Muscle layer of colon (tissue), 2 donors: ENCODE results near the gene QDPR.
"Not testable (repeated sequence)": the region's sequence is repeated elsewhere in the genome, so short reads cannot be mapped to it uniquely, and the experiment has no call there.

Experiments used
- H3K27ac ChIP-seq: one replicate; pipeline ENCODE4 v1.7.0; 2013; ENCODE audit warnings: low read depth, mild to moderate bottlenecking, low read length, moderate library complexity
- H3K27me3 ChIP-seq, 2 donors: one replicate each; pipeline ENCODE4 v1.7.0; 2013; ENCODE audit warnings: low read length in 2 of 2, mild to moderate bottlenecking in 2 of 2; ENCODE audit not compliant: insufficient read depth in 2 of 2, control insufficient read depth in 1 of 2
- H3K36me3 ChIP-seq: one replicate; pipeline ENCODE4 v1.7.0; 2013; ENCODE audit warnings: mild to moderate bottlenecking, low read length; ENCODE audit not compliant: insufficient read depth
- H3K4me1 ChIP-seq: one replicate; pipeline ENCODE4 v1.7.0; 2013; ENCODE audit warnings: mild to moderate bottlenecking, low read length; ENCODE audit not compliant: insufficient read depth
- H3K4me3 ChIP-seq, 2 donors: one replicate each; pipeline ENCODE4 v1.7.0; 2013; ENCODE audit warnings: low read length in 2 of 2, low read depth in 1 of 2, mild to moderate bottlenecking in 1 of 2, moderate library complexity in 1 of 2
- H3K9ac ChIP-seq: one replicate; pipeline ENCODE4 v1.7.0; 2013; ENCODE audit warnings: low read length
- H3K9me3 ChIP-seq: one replicate; pipeline ENCODE4 v1.7.0; 2013; ENCODE audit warnings: mild to moderate bottlenecking, low read length
- donor health status: abdominal sarcoma.
- donor health status: Adenocarcinoma of cecum.

QDPR gene

DNA sequence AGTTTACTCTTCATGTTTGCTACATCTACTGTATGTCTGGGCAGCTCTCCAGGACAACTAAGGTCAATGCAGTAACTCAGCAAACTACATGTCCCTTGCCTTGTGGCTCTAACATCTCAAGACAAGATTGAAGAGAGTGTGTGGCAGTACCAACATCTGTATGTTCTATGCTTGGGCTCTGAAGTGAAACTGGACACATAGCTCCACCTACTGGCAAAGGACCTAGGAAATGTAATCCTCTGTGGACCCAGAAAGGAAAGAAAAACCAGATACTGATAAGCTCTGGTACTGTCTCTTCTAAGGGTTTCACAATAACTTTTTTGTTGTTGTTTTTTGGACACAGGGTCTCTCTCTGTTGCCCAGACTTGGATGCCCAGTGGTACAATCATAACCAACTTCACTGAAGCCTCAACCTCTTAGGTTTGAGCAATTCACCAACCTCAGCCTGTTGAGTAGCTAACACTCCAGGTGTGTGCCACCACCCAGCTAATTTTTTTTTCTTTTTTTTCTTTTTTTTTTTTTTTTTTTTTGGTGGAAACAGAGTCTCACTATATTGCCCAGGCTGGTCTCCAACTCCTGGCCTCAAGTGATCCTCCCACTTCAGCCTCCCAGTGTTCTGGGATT lies 64.1 kb downstream of the QDPR start:
- Histone ChIP-seq H3K9ac (no peak overlapping the region), H3K4me3 (no peak overlapping the region), H3K36me3 (no peaks in the 10 kb centered on the region), H3K27ac (no peak overlapping the region), H3K9me3 (no peaks in the 10 kb centered on the region), H3K27me3 (no peaks in the 10 kb centered on the region), H3K4me1 (no peaks in the 10 kb centered on the region)

DNA sequence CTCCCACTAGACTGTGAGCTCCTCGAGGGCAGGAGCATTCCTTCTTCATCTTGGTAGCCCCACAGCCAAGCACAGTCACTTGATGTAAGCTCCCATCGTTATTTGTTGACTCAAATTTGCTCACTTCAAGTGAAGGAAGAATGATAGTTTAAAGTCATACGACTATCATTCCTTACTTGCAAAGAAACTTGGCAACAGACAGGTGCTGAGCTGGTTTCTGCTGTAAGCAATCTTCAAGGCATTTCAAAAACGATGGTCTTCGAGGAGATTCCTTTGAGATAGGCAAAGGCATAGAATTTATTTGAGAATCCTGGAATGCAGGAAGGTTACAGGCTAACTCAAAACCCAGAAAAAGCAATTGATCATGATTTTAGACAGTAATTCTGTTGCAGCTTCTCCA lies 64.8 kb downstream of the QDPR start:
- no peak overlapping the region for H3K27ac ChIP-seq
- H3K4me3 ChIP-seq: no peak overlapping the region
- no peaks in the 10 kb centered on the region for H3K9me3 ChIP-seq
- no peaks in the 10 kb centered on the region for H3K4me1 ChIP-seq
- no peaks in the 10 kb centered on the region for H3K36me3 ChIP-seq
- H3K27me3 ChIP-seq: no peaks in the 10 kb centered on the region
- no peak overlapping the region for H3K9ac ChIP-seq

DNA sequence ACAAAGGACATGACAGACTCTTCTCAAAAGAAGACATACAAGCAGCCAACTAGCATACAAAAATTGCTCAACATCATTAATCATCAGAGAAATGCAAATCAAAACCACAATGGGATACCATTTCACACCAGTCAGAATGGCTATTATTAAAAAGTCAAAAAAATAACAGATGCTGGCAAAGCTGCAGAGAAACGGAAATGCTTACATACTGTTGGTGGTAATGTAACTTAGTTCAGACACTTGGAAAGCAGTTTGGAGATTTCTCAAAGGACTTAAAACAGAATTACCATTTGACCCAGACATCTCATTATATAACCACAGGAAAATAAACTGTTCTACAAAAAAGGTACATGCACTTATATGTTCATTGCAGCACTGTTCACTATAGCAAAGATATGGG lies 69.4 kb downstream of the QDPR start:
- H3K9me3 ChIP-seq, H3K36me3 ChIP-seq, H3K9ac ChIP-seq: not testable (repeated sequence)

DNA sequence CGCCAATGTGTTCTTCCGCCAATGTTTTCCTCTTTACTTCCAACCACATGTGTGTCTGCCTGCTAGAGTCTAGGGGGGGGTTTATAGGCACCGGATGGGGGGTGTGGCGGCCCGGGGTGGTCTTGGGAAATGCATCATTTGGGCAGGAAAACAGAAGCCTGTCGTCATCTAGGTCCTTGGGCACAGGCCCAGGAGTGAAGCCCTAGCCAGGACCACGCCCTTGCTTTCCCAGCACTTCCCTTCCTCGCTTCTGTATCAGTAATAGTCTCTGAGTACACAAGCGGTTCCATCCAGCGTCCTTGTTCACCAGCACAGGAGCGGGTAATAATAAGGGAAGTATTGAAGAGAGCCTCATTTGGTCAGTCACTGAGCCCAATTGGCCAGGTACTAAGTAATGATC lies 74.5 kb downstream of the QDPR start:
- H3K27me3 ChIP-seq: no peaks in the 10 kb centered on the region
- no peak overlapping the region for H3K9ac ChIP-seq
- H3K27ac ChIP-seq: no peak overlapping the region
- H3K36me3 ChIP-seq: no peaks in the 10 kb centered on the region
- H3K4me3 ChIP-seq: no peak overlapping the region
- no peaks in the 10 kb centered on the region for H3K4me1 ChIP-seq
- no peaks in the 10 kb centered on the region for H3K9me3 ChIP-seq

More for the DNA sequence above, 69.4 kb downstream of the QDPR start:
- H3K27ac ChIP-seq, H3K4me3 ChIP-seq, H3K27me3 ChIP-seq, H3K4me1 ChIP-seq: not testable (repeated sequence)

DNA sequence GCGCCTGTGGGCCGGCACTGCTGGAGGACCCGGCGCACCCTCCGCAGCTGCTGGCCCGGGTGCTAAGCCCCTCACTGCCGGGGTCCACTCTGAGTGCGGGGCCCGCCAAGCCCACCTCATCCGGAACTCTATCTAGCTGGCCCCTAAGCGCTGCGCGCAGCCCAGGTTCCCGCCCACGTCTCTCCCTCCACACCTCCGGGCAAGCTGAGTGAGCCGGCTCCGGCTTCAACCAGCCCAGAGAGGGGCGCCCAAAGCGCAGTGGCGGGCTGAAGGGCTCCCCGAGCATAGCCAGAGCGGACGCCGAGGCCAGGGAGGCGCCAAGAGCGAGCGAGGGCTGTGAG lies 75.2 kb downstream of the QDPR start:
- no peak overlapping the region for H3K9ac ChIP-seq
- no peaks in the 10 kb centered on the region for H3K9me3 ChIP-seq
- no peaks in the 10 kb centered on the region for H3K27me3 ChIP-seq
- H3K36me3 ChIP-seq: no peaks in the 10 kb centered on the region
- no peak overlapping the region for H3K4me3 ChIP-seq
- H3K4me1 ChIP-seq: no peaks in the 10 kb centered on the region
- H3K27ac ChIP-seq: no peak overlapping the region
